ENCODE data around the gene SNAP91.

GRCh38 chr6:83514466-83514865 is 194.4 kb downstream of the SNAP91 start:
- TF ChIP-seq, protein P1, sequence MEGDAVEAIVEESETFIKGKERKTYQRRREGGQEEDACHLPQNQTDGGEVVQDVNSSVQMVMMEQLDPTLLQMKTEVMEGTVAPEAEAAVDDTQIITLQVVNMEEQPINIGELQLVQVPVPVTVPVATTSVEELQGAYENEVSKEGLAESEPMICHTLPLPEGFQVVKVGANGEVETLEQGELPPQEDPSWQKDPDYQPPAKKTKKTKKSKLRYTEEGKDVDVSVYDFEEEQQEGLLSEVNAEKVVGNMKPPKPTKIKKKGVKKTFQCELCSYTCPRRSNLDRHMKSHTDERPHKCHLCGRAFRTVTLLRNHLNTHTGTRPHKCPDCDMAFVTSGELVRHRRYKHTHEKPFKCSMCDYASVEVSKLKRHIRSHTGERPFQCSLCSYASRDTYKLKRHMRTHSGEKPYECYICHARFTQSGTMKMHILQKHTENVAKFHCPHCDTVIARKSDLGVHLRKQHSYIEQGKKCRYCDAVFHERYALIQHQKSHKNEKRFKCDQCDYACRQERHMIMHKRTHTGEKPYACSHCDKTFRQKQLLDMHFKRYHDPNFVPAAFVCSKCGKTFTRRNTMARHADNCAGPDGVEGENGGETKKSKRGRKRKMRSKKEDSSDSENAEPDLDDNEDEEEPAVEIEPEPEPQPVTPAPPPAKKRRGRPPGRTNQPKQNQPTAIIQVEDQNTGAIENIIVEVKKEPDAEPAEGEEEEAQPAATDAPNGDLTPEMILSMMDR (IDR thresholded peaks at IDR 0.05; ENCODE audit: control extremely low read depth in 1 of 3, insufficient read depth in 1 of 3, low read depth in 1 of 3, low read length in 3 of 3), result no peak
- TF ChIP-seq EZH2 (IDR thresholded peaks at IDR 0.05; ENCODE audit: low read depth, low read length, severe bottlenecking) (no peak), POLR2A (IDR thresholded peaks at IDR 0.05; ENCODE audit: control extremely low read depth in 1 of 2, low read depth in 2 of 2, low read length in 2 of 2) (no peak)
